GM23248 (cell line): Measurements from ENCODE around the gene CASP3. TPM values are rescaled to one million over a fixed set of nuclear protein-coding genes. Genes with fewer than 3 reads are reported as not detected.
"Not testable (repeated sequence)": the region's sequence is repeated elsewhere in the genome, so short reads cannot be mapped to it uniquely, and the experiment has no call there.

Experiments used
- DNase-seq: peaks from one replicate; pipeline ENCODE4 v3.0.0-alpha.2; 2015
- H2AFZ ChIP-seq: fragments of 200-600 bp; sonication (generic); 2 replicates; pipeline ENCODE4 v1.6.1; 2016; ENCODE audit warnings: antibody characterized with exemption
- H3F3A ChIP-seq: fragments of 200-600 bp; sonication (generic); 2 replicates; pipeline ENCODE4 v1.6.1; 2016; ENCODE audit warnings: mild to moderate bottlenecking, antibody characterized with exemption, mixed run types; ENCODE audit not compliant: insufficient read depth
- H3K27ac ChIP-seq: fragments of 200-600 bp; sonication (generic); 2 replicates; pipeline ENCODE4 v1.5.1; 2016; ENCODE audit warnings: mild to moderate bottlenecking
- H3K27me3 ChIP-seq: fragments of 200-600 bp; sonication (generic); replicated peaks from 2 replicates; pipeline ENCODE4 v1.6.1; 2016; ENCODE audit warnings: mild to moderate bottlenecking; ENCODE audit not compliant: insufficient read depth
- H3K36me3 ChIP-seq: fragments of 200-600 bp; sonication (generic); 2 replicates; pipeline ENCODE4 v1.6.1; 2016; ENCODE audit warnings: low read depth, mild to moderate bottlenecking
- H3K4me1 ChIP-seq: fragments of 200-600 bp; sonication (generic); 2 replicates; pipeline ENCODE4 v1.6.1; 2016; ENCODE audit warnings: mild to moderate bottlenecking; ENCODE audit not compliant: insufficient read depth
- H3K4me2 ChIP-seq: fragments of 200-600 bp; sonication (generic); one replicate; pipeline ENCODE4 v1.6.1; 2016; ENCODE audit warnings: mild to moderate bottlenecking; ENCODE audit not compliant: unreplicated experiment
- H3K4me3 ChIP-seq: fragments of 200-600 bp; sonication (generic); 2 replicates; pipeline ENCODE4 v1.5.1; 2016; ENCODE audit warnings: mild to moderate bottlenecking
- H3K79me2 ChIP-seq: fragments of 200-600 bp; sonication (generic); 2 replicates; pipeline ENCODE4 v1.6.1; 2016; ENCODE audit warnings: mild to moderate bottlenecking; ENCODE audit not compliant: insufficient read depth
- H3K9ac ChIP-seq: fragments of 200-600 bp; sonication (generic); 2 replicates; pipeline ENCODE4 v1.6.1; 2016; ENCODE audit warnings: mild to moderate bottlenecking
- H3K9me2 ChIP-seq: fragments of 200-600 bp; sonication (generic); 2 replicates; pipeline ENCODE4 v1.6.1; 2016; ENCODE audit warnings: mixed run types, mild to moderate bottlenecking, moderate library complexity; ENCODE audit not compliant: insufficient read depth
- H3K9me3 ChIP-seq: fragments of 200-600 bp; sonication (generic); one replicate; pipeline ENCODE4 v1.6.1; 2017; ENCODE audit warnings: low read depth
- H4K20me1 ChIP-seq: fragments of 200-600 bp; sonication (generic); 2 replicates; pipeline ENCODE4 v1.6.0; 2016; ENCODE audit not compliant: insufficient read depth
- EZH2 ChIP-seq: fragments of 200-600 bp; sonication (generic); IDR thresholded peaks from 2 replicates; pipeline ENCODE4 v1.6.1; 2018; ENCODE audit warnings: antibody characterized with exemption, mild to moderate bottlenecking; ENCODE audit not compliant: insufficient read depth, poor library complexity, severe bottlenecking
- EZH2phosphoT487 ChIP-seq: fragments of 200-600 bp; sonication (generic); IDR thresholded peaks from 2 replicates; pipeline ENCODE4 v1.6.1; 2018; ENCODE audit warnings: antibody characterized with exemption, moderate library complexity, mild to moderate bottlenecking, low read depth; ENCODE audit not compliant: insufficient read depth
- WGBS, 2 experiments: methylation state at CpG; one replicate each; pipeline ENCODE4 v1.1.6; 2015 to 2017; ENCODE audit warnings: low lambda C conversion rate in 2 of 2, low coverage in 1 of 2; ENCODE audit errors: missing lambda C conversion rate in 2 of 2; 5-methylcytosine and 5-hydroxymethylcytosine counted together
- in situ Hi-C: fragments of 300-500 bp; cut with MboI; formaldehyde crosslinking; loops from 2 replicates; pipeline ENCODE4 v1.15.0; 2020
- polyA plus RNA-seq: library from polyadenylated mRNA; unstranded; fragments of >200 nt; fragmentation: Nextera tagmentation; extraction: Ambion mirVana; gene quantifications from 2 replicates; pipeline ENCODE4 v1.2.1, GENCODE V29; 2016
- total RNA-seq: library from RNA; depleted of rRNA; stranded (reverse); fragments of >200 nt; shearing (Covaris generic); gene quantifications from 2 replicates; pipeline ENCODE4 v1.2.3, GENCODE V29; 2014

The CASP3 gene
- total and polyA plus RNA-seq, 2 experiments from 2014 or later = 50.7 to 53.4 TPM

- no peak for TF ChIP-seq EZH2phosphoT487
- no peak for TF ChIP-seq EZH2
- H3K4me3 ChIP-seq = no peak overlapping the region
Measured at GRCh38 chr4:184621518-184621917, 27.7 kb downstream of the CASP3 start.

GRCh38 chr4:184620212-184620867 is 28.9 kb downstream of the CASP3 start:
- 94 to 96% methylated on average over 11 of the region's 11 CpGs for WGBS, 2 experiments
- H3K9me2 ChIP-seq = no peaks in the 10 kb centered on the region
- H4K20me1 ChIP-seq = no peaks in the 10 kb centered on the region
- no peaks in the 10 kb centered on the region for H3K9me3 ChIP-seq
- no peak overlapping the region for H2AFZ ChIP-seq
- TF ChIP-seq EZH2 = no peak
- TF ChIP-seq EZH2phosphoT487 = no peak
- H3K9ac ChIP-seq = no peak overlapping the region
- no peaks in the 10 kb centered on the region for H3K36me3 ChIP-seq
- no peak for DNase-seq
- H3K4me2 ChIP-seq = no peak overlapping the region
- H3F3A ChIP-seq = no peaks in the 10 kb centered on the region
- no peak overlapping the region for H3K4me3 ChIP-seq
- H3K27ac ChIP-seq = no peak overlapping the region
- H3K4me1 ChIP-seq = no peaks in the 10 kb centered on the region
- H3K27me3 ChIP-seq = no peaks in the 10 kb centered on the region
- H3K79me2 ChIP-seq = no peaks in the 10 kb centered on the region
- in situ Hi-C loops = no loop called here

More at GRCh38 chr4:184621518-184621917, 27.7 kb downstream of the CASP3 start:
- 38 to 43% methylated on average over 3 of the region's 3 CpGs for WGBS, 2 experiments
- Histone ChIP-seq H3K27ac (no peak overlapping the region), H3K79me2 (no peaks in the 10 kb centered on the region), H3K9me3 (no peaks in the 10 kb centered on the region), H3K4me1 (no peaks in the 10 kb centered on the region), H3K9me2 (no peaks in the 10 kb centered on the region), H3K4me2 (no peak overlapping the region), H2AFZ (no peak overlapping the region), H3K9ac (no peak overlapping the region), H3K27me3 (no peaks in the 10 kb centered on the region), H3F3A (no peaks in the 10 kb centered on the region), H4K20me1 (no peaks in the 10 kb centered on the region), H3K36me3 (no peaks in the 10 kb centered on the region)
- DNase-seq = no peak
- in situ Hi-C loops = no loop called here

- H3K4me3 ChIP-seq = no peak overlapping the region
- no peaks in the 10 kb centered on the region for H3K9me3 ChIP-seq
- H3K27me3 ChIP-seq = no peaks in the 10 kb centered on the region
- no peak for DNase-seq
- in situ Hi-C loops = no loop called here
- H3K4me1 ChIP-seq = no peaks in the 10 kb centered on the region
- H3K79me2 ChIP-seq = no peaks in the 10 kb centered on the region
- no peak overlapping the region for H3K4me2 ChIP-seq
- H3K36me3 ChIP-seq = no peaks in the 10 kb centered on the region
- no peaks in the 10 kb centered on the region for H4K20me1 ChIP-seq
- TF ChIP-seq EZH2 (no peak), EZH2phosphoT487 (no peak)
- H2AFZ ChIP-seq = no peak overlapping the region
- no peaks in the 10 kb centered on the region for H3F3A ChIP-seq
- no peak overlapping the region for H3K27ac ChIP-seq
- no peaks in the 10 kb centered on the region for H3K9me2 ChIP-seq
- 70 to 78% methylated on average over 9 of the region's 9 CpGs for WGBS, 2 experiments
- no peak overlapping the region for H3K9ac ChIP-seq
Measured at GRCh38 chr4:184617600-184618196, 31.5 kb downstream of the CASP3 start.

- H2AFZ ChIP-seq = no peak overlapping the region
- H3K4me1 ChIP-seq = no peaks in the 10 kb centered on the region
- DNase-seq = no peak
- no peaks in the 10 kb centered on the region for H3K9me3 ChIP-seq
- no peak for TF ChIP-seq EZH2
- TF ChIP-seq EZH2phosphoT487 = no peak
- no peaks in the 10 kb centered on the region for H3K36me3 ChIP-seq
- H4K20me1 ChIP-seq = no peaks in the 10 kb centered on the region
- H3K4me2 ChIP-seq = no peak overlapping the region
- no peaks in the 10 kb centered on the region for H3K9me2 ChIP-seq
- no peak overlapping the region for H3K27ac ChIP-seq
- no peak overlapping the region for H3K4me3 ChIP-seq
- no peaks in the 10 kb centered on the region for H3F3A ChIP-seq
- H3K79me2 ChIP-seq = no peaks in the 10 kb centered on the region
- H3K27me3 ChIP-seq = no peaks in the 10 kb centered on the region
- 47% methylated on average over 12 of the region's 12 CpGs for WGBS, 2 experiments
- H3K9ac ChIP-seq = no peak overlapping the region
- in situ Hi-C loops = no loop called here
Measured at GRCh38 chr4:184616633-184617551, 32.4 kb downstream of the CASP3 start.

- H4K20me1 ChIP-seq, in situ Hi-C loops, H3K27me3 ChIP-seq, H3K9me2 ChIP-seq, DNase-seq, H3K9me3 ChIP-seq, H3K36me3 ChIP-seq, H3K27ac ChIP-seq, H3K79me2 ChIP-seq, H3K4me2 ChIP-seq, H3F3A ChIP-seq, H2AFZ ChIP-seq, H3K4me1 ChIP-seq, H3K9ac ChIP-seq, H3K4me3 ChIP-seq: not testable (repeated sequence)
- WGBS, 2 experiments = 30 to 40% methylated on average over 2 of the region's 2 CpGs
Measured at GRCh38 chr4:184616168-184616567, 33.1 kb downstream of the CASP3 start.
